ENCODE data around the gene ODAM.
"Not testable (repeated sequence)": the region's sequence is repeated elsewhere in the genome, so short reads cannot be mapped to it uniquely, and the experiment has no call there.

ODAM gene

GRCh38 chr4:70221818-70222217, 26.3 kb downstream of the ODAM start:
- DNase-seq (ENCODE audit: low read depth in 3 of 3) = not testable (repeated sequence)

- no peak for DNase-seq (ENCODE audit: low read depth in 3 of 3)
Measured at GRCh38 chr4:70225824-70226223, 30.3 kb downstream of the ODAM start, which contains the start of gene FDCSP. FDCSP (plus strand) TSS chr4:70226124; CDS start chr4:70231195, 5,071 bp downstream.

GRCh38 chr4:70236125-70236524, 40.6 kb downstream of the ODAM start:
- DNase-seq (ENCODE audit: low read depth in 3 of 3) = no peak

- no peak for DNase-seq (ENCODE audit: low read depth in 3 of 3)
Measured at GRCh38 chr4:70239131-70239883, 43.8 kb downstream of the ODAM start.

- DNase-seq (ENCODE audit: low read depth in 3 of 3) = no peak
Measured at GRCh38 chr4:70239884-70240591, 44.5 kb downstream of the ODAM start.

- not testable (repeated sequence) for DNase-seq (ENCODE audit: low read depth in 3 of 3)
Measured at GRCh38 chr4:70242297-70242696, 46.8 kb downstream of the ODAM start, which contains the start of gene CSN3. CSN3 (plus strand) TSS chr4:70242597; CDS start chr4:70244820, 2,223 bp downstream.

- no peak for DNase-seq (ENCODE audit: low read depth in 3 of 3)
Measured at GRCh38 chr4:70243091-70243490, 47.6 kb downstream of the ODAM start.

- DNase-seq (ENCODE audit: low read depth in 3 of 3) = no peak
Measured at GRCh38 chr4:70251250-70251944, 55.9 kb downstream of the ODAM start.

- DNase-seq (ENCODE audit: low read depth in 3 of 3) = no peak
Measured at GRCh38 chr4:70251945-70252277, 56.4 kb downstream of the ODAM start.
